IPS DF 6.9 (cell line): ENCODE measurements around the gene UNC5B.

ENCODE experiments used
- DNase-seq: peaks from one replicate; pipeline ENCODE4 v3.0.0-alpha.2; 2013; ENCODE audit warnings: low read depth, low spot score
- H3K27ac ChIP-seq: one replicate; pipeline ENCODE4 v1.5.1; 2013; ENCODE audit warnings: low read length, control low read depth
- H3K27me3 ChIP-seq: 2 replicates; pipeline ENCODE4 v1.6.1; 2013; ENCODE audit warnings: mild to moderate bottlenecking, low read length; ENCODE audit not compliant: control insufficient read depth, insufficient read depth
- H3K36me3 ChIP-seq: 2 replicates; pipeline ENCODE4 v1.6.1; 2013; ENCODE audit warnings: low read length; ENCODE audit not compliant: control insufficient read depth, insufficient read depth
- H3K4me1 ChIP-seq: 2 replicates; pipeline ENCODE4 v1.6.1; 2013; ENCODE audit warnings: low read length; ENCODE audit not compliant: control insufficient read depth, insufficient read depth
- H3K4me3 ChIP-seq: 2 replicates; pipeline ENCODE4 v1.5.1; 2013; ENCODE audit warnings: mild to moderate bottlenecking, low read length
- H3K9me3 ChIP-seq: 2 replicates; pipeline ENCODE4 v1.6.1; 2013; ENCODE audit warnings: low read length, inconsistent platforms; ENCODE audit not compliant: control insufficient read depth, insufficient read depth
- WGBS: extraction: QIAGEN DNeasy Blood & Tissue Kit; methylation state at CpG from one replicate; pipeline ENCODE4 v1.1.7; 2013; ENCODE audit warnings: mixed read lengths, missing lambda C conversion rate; ENCODE audit not compliant: insufficient read length, insufficient coverage; 5-methylcytosine and 5-hydroxymethylcytosine counted together

UNC5B gene

GRCh38 chr10:71212318-71213126 lies at the start of gene UNC5B:
Gene UNC5B (plus strand): TSS chr10:71212570. CDS start chr10:71212986, 416 bp downstream.
- WGBS, result no CpG with 5 or more reads among the region's 109 CpGs
- peaks cover 12% of the 10 kb centered on the region for H3K4me1 ChIP-seq
- peak within 1 kb of the TSS; percentile 55 for H3K4me3 ChIP-seq
- no peaks in the 10 kb centered on the region for H3K9me3 ChIP-seq
- no peak within 1 kb of the TSS for H3K27ac ChIP-seq
- H3K36me3 ChIP-seq, result no peaks in the 10 kb centered on the region
- DNase-seq, result no peak
- peaks cover 8% of the 10 kb centered on the region; the same call in 1 of the 2 replicates for H3K27me3 ChIP-seq

- no peaks in the 10 kb centered on the region for H3K9me3 ChIP-seq
- H3K36me3 ChIP-seq, result no peaks in the 10 kb centered on the region
- no peak for DNase-seq
- no peak overlapping the region for H3K27ac ChIP-seq
- H3K27me3 ChIP-seq, result no peaks in the 10 kb centered on the region
- no peak overlapping the region for H3K4me3 ChIP-seq
- no peaks in the 10 kb centered on the region for H3K4me1 ChIP-seq
Measured at GRCh38 chr10:71173466-71173865, 38.9 kb upstream of the UNC5B start.

GRCh38 chr10:71176661-71177060 lies 35.7 kb upstream of the UNC5B start:
- peak; percentile 22 for DNase-seq
- Histone ChIP-seq H3K27ac (no peak overlapping the region), H3K4me3 (no peak overlapping the region), H3K36me3 (no peaks in the 10 kb centered on the region), H3K4me1 (no peaks in the 10 kb centered on the region), H3K27me3 (no peaks in the 10 kb centered on the region), H3K9me3 (no peaks in the 10 kb centered on the region)
- no CpG with 5 or more reads among the region's 2 CpGs for WGBS

GRCh38 chr10:71177651-71178199 lies 34.6 kb upstream of the UNC5B start:
- Histone ChIP-seq H3K27me3 (no peaks in the 10 kb centered on the region), H3K36me3 (no peaks in the 10 kb centered on the region), H3K4me3 (no peak overlapping the region), H3K9me3 (no peaks in the 10 kb centered on the region), H3K4me1 (no peaks in the 10 kb centered on the region), H3K27ac (no peak overlapping the region)
- WGBS, result no CpG with 5 or more reads among the region's 4 CpGs
- DNase-seq, result no peak

- Histone ChIP-seq H3K27me3 (no peaks in the 10 kb centered on the region), H3K4me1 (no peaks in the 10 kb centered on the region), H3K9me3 (no peaks in the 10 kb centered on the region), H3K4me3 (no peak overlapping the region), H3K27ac (no peak overlapping the region), H3K36me3 (no peaks in the 10 kb centered on the region)
- WGBS, result no CpG with 5 or more reads among the region's 3 CpGs
- no peak for DNase-seq
Measured at GRCh38 chr10:71178880-71179279, 33.5 kb upstream of the UNC5B start.

- Histone ChIP-seq H3K4me1 (no peaks in the 10 kb centered on the region), H3K4me3 (no peak overlapping the region), H3K9me3 (no peaks in the 10 kb centered on the region), H3K27me3 (no peaks in the 10 kb centered on the region), H3K27ac (no peak overlapping the region), H3K36me3 (no peaks in the 10 kb centered on the region)
- WGBS, result no CpG with 5 or more reads among the region's 3 CpGs
- DNase-seq, result no peak
Measured at GRCh38 chr10:71179382-71179781, 33.0 kb upstream of the UNC5B start.

GRCh38 chr10:71184421-71184820 lies 27.9 kb upstream of the UNC5B start:
- no peaks in the 10 kb centered on the region for H3K27me3 ChIP-seq
- H3K9me3 ChIP-seq, result no peaks in the 10 kb centered on the region
- H3K4me1 ChIP-seq, result no peaks in the 10 kb centered on the region
- no CpG with 5 or more reads among the region's 6 CpGs for WGBS
- no peak overlapping the region for H3K27ac ChIP-seq
- DNase-seq, result no peak
- no peaks in the 10 kb centered on the region for H3K36me3 ChIP-seq
- H3K4me3 ChIP-seq, result no peak overlapping the region

- no peaks in the 10 kb centered on the region for H3K36me3 ChIP-seq
- H3K27me3 ChIP-seq, result no peaks in the 10 kb centered on the region
- DNase-seq, result no peak
- H3K4me1 ChIP-seq, result no peaks in the 10 kb centered on the region
- H3K4me3 ChIP-seq, result no peak overlapping the region
- no peak overlapping the region for H3K27ac ChIP-seq
- no CpG with 5 or more reads among the region's 4 CpGs for WGBS
- no peaks in the 10 kb centered on the region for H3K9me3 ChIP-seq
Measured at GRCh38 chr10:71185209-71185608, 27.2 kb upstream of the UNC5B start.

GRCh38 chr10:71187197-71187596 lies 25.2 kb upstream of the UNC5B start:
- H3K27me3 ChIP-seq, result no peaks in the 10 kb centered on the region
- no peak overlapping the region for H3K27ac ChIP-seq
- whole genome bisulfite sequencing, result no CpG with 5 or more reads among the region's 11 CpGs
- DNase-seq, result no peak
- no peaks in the 10 kb centered on the region for H3K36me3 ChIP-seq
- no peak overlapping the region for H3K4me3 ChIP-seq
- no peaks in the 10 kb centered on the region for H3K9me3 ChIP-seq
- H3K4me1 ChIP-seq, result 0 out of 2 replicates have a peak, but pooled peaks cover 2% of the 10 kb centered on the region

GRCh38 chr10:71187600-71187999 lies 24.8 kb upstream of the UNC5B start:
- no peak overlapping the region for H3K27ac ChIP-seq
- no CpG with 5 or more reads among the region's 3 CpGs for WGBS
- no peaks in the 10 kb centered on the region for H3K36me3 ChIP-seq
- no peak for DNase-seq
- H3K4me3 ChIP-seq, result no peak overlapping the region
- H3K9me3 ChIP-seq, result no peaks in the 10 kb centered on the region
- H3K27me3 ChIP-seq, result no peaks in the 10 kb centered on the region
- 0 out of 2 replicates have a peak, but pooled peaks cover 2% of the 10 kb centered on the region for H3K4me1 ChIP-seq

GRCh38 chr10:71188201-71188600 lies 24.2 kb upstream of the UNC5B start:
- H3K27ac ChIP-seq, result no peak overlapping the region
- H3K4me1 ChIP-seq, result 0 out of 2 replicates have a peak, but pooled peaks cover 2% of the 10 kb centered on the region
- no peak for DNase-seq
- H3K36me3 ChIP-seq, result no peaks in the 10 kb centered on the region
- WGBS, result no CpG with 5 or more reads among the region's 1 CpG
- no peaks in the 10 kb centered on the region for H3K27me3 ChIP-seq
- no peak overlapping the region for H3K4me3 ChIP-seq
- no peaks in the 10 kb centered on the region for H3K9me3 ChIP-seq
